NCI-H2029 treated with DMSO at 0.1 percent for 48 hours (cell line): Measurements from ENCODE around the gene PAX3.

Experiments used
- DNase-seq: peaks from one replicate; lab custom pipeline; 2025; lab: John Stamatoyannopoulos, UW

PAX3 gene

DNA sequence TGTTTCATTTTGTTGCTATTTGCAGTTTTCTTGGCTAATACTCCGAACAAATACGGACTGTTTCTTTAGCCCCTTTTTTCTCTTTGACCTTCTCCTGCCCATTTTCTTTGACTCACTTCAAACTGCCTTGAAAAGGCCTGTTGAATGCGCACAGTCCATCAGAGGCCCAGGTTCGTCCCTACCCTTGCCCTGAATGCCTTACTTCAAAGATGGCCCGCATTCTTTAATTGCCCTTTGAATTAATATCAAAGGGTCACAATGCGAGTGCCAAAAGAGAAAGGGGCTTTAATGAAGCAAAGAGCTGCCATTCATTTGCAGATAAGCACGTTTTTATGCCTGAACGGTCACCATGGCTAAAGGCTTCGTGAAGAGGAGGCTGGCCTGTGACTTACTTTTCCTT, 29.7 kb downstream of the PAX3 start:
- DNase-seq, result no peak

DNA sequence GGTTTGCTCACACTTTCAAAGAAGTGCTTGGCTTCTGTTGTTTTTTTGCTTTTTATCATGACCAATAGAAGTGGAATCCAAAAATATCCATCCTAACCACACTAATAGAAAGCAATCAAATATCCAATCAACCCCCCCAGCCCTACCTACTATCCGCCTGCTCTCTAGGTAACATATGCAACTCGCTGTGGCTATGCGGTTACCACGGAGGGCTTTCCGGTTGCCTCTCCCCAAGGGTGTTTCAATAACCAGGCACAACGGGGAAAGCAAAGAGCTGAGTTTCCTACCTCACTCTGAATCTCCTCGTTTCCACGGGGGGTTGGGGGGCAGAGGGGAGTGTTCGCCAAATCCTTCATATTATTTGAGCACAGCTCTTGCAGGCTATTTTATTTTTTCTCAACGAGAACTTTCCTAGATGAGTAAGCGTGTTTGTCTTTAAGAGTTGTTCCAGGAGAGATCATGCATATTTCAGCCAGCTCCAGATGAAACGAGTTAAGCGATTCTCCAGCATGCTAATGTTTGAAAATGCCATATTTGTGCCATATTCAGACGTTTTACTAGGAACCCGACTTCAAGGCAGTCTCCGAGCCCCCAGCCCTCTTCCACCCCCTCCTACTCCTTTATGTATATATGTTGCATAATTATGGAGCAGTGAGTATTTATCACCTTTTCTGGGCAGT, 30.3 kb downstream of the PAX3 start:
- DNase-seq, result no peak

DNA sequence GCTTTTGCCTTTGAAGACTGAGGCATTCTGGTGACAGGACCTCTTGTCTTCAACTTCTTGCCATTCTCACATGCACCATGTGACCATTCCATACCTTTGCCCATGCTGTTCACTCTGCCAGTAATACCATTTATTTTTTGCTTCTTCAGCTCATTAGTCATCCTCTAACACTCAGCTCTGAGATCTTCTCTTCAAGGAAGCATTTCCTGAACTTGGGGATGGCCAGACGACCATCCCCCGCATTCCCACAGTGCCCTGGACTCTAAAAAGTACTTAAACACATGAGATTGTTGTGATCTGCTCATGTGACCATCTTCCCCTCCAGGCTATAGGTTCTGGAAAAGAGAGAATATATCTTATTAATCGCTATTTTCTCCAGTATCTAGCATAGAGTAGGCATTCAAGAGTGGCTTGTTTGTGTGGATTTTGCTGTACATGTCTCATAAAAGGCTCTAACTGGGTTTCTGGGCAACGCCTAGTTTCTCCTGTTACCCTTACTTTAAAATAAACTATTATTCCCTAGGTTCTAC, 33.9 kb downstream of the PAX3 start:
- no peak for DNase-seq

DNA sequence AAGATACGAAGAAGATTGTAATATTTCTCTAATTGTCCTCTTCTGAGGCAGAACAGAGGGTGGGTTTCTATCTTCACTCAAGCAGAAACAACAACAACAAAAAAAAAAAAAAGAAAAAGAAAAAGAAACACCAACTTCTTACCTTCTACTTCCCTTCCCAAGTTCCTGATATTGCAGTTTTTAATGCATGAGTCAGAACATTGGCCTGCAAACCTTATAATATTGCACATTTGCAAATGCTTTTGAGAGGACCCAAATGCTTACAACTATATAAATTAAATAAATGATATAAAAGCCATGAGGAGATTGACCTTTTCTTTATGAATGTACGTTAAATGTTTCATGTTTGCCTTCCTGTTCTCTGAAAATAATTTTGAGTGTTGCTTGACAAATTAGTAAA, 37.3 kb downstream of the PAX3 start:
- DNase-seq, result no peak

DNA sequence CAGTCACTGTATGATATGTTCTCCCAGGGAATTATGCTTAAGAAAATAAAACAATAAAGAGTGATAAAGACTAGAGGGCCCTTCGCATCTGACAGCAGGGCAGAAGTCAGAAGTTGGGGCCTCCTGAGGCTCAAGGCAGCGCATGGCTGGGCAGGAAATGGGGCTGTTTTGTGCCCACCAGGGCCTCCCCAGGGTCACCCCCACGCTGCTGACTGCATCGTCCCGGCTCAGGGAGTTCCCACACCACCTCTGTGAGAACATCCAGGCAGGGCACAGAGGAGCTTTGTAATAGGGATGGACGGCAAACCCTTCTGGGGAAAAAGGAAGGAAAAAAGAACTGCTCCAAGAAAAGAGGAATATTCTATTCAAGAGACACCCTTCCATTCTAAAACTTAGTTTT, 41.2 kb downstream of the PAX3 start:
- DNase-seq, result no peak

DNA sequence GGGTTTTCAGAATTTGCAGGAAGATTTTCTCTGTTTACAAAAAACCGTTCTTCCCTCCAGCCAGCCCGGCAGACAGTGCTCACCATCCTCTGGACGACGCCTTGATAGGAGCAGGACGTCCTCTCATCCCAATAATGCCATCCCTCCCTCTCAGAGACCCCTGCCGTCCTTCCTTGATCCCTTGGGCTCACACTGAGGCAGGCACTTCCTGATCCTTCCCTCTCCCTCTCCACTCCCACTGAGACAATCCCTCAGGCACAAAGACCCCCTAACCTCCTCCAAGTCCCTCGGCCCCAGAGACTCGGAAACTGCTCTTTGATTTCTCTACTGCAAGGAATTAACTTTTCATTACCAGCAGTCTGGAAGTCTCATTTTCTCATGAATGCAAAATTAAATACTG, 42.5 kb downstream of the PAX3 start:
- no peak for DNase-seq

DNA sequence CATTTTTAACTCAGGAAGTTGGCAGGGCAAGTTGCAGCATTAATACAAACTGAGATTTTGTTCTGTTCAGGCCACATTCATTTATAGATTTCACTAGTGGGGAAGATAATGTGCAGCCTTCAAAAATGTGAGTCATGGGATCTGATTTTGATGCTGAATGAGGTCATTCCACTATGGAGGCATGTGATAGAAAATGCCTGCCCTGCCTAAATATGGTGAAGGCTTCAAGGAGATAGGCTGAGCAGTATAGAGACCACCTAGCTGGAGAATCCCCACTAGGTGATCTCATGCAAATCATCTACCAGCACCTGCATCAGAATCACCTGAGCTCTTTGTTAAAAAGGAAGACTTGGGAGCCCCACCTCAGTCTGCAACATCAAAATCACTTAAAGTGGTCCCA, 43.7 kb downstream of the PAX3 start:
- no peak for DNase-seq

DNA sequence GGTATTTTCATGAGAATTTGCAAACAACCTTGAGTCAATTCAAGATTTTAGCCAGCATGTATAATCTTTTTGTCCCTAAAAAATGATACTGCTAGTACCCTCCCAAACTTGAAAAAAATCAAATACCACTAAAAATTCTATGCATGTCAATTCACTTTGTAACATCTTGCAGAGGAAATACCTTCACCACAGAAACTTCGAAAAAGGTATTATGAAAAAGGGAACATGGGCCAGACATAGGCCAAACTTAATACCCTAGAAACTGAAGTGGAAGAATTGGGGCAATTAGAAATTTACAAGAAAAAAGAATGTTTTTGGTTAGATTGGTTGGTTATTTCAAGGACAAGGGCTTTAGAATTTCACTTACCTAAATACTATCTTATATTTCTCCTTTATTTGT, 48.5 kb downstream of the PAX3 start:
- no peak for DNase-seq

DNA sequence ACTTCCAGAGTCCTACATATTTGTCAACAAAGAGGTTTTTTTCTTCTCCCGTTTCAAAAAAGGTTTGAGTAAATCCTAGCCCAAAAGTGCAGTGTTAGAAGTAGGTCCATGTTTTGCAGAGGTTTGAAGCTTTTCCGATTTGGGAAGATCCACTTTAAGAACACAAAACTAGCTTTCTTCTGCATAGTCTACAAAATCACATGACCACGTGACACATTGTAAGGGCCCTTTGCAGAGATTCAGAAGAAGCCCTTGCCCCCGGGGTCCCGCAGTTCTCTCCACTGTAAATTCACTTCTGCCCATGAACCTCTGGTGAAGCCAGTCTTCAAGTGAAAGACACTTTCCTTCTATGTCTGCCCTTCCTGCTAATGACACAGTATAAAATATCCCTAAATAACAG, 49.4 kb downstream of the PAX3 start:
- DNase-seq, result no peak

DNA sequence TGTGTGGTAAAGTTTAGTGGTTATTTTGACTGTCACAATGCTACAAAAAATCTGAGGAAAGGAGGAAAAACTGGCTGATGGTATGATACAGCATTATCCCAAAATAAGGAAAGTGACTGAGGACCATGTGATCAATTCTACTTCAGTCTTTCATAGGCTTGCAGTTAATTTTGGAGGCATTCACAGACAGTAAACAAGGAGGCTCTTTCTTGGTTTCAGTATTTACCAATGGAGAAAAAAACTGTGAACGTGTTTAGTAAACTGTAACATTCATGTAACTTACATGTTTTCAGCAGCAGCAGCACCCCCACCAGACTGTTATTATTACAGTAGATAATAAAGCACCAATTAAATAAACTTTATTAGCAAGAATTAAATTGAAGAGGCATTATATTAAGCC, 50.0 kb downstream of the PAX3 start:
- DNase-seq, result no peak

DNA sequence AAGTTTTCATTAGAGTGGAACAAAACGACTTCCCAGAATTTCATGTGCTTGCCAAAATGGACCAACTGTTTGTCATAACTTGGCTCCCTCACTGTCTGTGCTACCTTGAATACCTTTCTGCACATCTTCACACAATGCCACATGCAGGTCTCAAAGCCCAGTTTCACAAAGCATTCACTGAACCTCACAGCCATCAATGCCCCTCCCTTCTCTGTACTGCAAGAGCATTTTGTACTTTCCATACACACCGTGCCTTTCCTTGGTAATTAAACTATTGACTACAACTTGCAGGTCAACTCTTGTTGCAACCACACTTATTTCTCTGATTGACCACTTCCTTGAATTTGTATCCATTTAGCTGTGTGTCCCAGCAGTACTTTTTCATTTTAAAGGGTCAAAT, 50.5 kb downstream of the PAX3 start:
- DNase-seq, result no peak

DNA sequence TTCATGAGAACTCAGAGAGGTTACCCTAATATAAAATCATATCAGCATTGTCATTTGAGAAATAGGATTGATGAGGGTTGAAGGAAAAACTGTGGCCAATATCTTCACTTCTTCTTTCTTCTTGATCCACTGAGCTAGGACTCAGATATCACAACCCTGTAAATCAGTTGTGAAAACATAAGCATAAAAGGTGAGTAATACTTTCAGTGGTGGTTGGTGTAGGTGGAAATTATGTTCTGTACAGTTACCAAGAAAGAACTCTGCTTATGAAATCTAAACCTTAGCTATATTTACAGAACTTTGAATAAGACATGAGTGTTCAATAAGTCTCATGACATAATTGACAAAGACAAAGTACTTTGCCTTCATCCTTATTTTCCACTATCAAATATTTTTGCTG, 56.3 kb downstream of the PAX3 start:
- DNase-seq, result no peak

DNA sequence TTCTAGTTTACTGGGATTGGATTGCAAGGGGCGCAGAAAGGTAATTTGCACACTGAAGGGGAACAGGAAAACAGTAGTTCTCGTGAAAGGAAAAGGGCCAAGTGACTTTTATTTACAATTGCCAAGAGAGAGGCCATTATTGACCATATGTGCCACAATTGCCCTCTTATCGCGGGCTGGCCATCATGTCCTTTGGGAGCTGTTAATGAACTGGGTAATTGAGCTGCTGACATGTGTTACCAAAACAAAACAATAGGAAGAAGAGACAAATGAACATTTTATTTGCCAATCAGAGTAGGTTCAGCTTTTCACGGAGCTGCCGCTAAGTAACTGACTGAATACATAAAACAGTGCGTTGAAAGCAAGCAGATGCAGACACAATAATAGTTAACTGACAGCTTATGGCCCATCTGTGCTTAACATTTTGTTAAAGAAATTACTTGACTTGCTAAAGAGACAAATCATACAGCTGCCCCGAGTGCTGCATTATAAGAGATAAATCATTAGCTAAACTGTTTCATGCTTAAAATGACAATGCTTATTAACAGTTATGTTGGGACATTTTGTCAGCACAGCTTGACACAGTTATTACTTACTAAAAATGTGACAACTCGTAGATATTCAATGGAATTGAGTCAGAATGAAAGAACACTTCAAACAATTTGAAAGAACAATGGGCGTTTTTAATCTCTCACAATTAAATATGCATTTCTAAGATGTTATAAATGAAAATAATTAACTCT, 57.5 kb downstream of the PAX3 start:
- peak; percentile 18 for DNase-seq

DNA sequence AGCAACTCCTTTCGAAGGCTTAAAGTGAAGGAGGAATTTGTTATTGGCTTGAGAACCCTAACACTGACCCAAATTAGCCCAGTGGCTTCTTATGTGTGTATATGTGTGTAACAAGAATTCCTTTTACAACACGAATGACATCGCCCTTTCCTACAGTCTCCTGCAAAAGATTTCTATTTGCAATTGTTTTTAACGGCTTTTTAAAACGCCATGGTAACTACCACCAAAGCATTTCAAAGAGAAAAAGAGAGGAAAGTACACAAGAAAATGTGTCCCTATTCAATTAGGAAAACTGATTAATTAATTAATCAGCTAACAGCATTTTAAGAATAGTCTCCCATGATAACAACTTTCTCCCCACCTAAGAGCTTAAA, 58.1 kb downstream of the PAX3 start:
- no peak for DNase-seq

DNA sequence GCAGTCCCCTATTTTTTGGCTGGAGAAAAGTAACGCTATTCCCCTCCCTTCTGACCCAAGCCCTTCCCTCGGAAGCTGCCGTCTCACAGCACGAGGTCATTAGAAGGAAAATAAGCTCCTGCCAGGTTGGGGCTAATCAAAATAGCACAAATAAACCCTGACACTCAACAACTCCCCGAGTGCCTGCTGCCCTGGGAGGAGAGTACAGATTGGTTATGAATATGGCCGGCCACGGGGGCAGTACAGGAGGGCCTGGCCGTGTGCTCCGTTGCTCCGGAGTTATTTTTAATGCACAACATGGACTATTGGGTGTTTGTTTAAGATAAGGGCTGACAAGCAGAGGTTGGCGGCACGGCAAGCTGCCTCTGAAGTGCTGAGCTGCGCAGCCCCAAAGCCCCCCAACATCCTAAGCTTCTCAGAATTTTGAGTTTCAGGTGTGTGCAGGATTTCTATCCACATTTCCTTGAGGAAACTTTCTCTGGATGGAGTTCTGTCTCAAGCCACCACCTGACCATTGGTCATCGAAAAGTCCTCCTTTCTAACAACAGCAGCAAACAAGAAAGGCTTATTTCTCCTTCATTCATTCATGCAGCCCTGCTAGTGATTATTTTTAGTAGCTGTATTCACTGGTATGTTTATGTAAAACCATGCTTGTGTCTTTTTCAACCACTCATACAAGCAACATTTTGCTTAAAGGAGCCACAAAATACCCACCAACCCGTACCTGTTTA, 58.7 kb downstream of the PAX3 start:
- no peak for DNase-seq

DNA sequence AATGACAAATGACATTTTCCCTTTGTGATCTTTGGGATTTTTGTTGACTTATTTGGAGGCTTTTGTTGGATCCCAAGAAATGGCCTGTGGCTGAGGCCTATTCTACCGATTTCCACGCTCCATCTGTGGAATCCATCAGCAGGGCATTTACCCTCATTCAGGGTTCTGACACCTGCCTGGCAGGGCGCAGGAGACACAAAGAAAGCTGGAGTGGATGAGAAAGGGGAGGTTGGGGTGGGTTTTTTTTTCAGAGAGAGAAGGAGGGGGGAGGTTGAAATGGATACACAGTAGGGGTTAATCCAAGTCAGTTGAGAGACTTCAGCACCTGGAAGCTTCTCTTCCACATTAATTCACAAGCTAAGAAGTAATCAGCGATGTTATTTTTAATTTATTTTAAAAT, 59.7 kb downstream of the PAX3 start:
- no peak for DNase-seq

DNA sequence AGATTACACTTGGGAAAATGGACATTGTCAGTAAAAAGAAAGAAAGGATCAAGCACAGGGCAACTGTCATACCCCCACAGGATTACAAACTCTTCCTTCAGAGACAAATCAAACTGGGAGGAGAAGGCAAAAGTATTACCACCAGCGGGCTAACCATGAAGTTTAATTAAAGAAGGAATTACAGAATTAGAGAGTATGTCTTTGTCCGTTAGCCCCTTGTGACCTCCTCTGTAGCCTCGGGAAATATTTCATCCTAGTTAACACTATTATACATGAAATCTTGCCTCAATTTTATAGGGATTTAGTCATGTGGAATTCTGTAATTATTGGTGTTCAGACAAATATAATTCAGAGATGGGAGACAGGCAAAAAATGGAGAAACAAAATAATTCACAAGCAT, 60.7 kb downstream of the PAX3 start:
- no peak for DNase-seq

DNA sequence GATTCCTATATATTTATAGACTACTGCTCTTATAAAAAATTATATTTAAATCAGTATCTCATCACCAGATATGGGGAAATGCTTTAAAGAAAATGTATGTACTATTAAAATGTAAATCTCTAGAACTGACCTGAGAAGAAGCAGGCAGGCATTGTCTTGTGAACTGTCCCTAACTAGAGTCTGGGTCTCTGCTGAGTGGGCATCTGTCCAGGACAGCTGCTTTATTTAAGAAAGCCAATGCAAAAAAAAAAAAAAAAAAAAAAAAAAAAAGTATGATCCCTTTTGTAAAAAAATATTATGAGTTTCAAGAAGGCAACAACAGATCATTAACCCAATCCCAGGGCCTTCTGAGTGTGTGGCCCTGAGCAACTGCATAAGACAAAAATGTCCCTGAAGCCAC, 66.0 kb downstream of the PAX3 start:
- no peak for DNase-seq

DNA sequence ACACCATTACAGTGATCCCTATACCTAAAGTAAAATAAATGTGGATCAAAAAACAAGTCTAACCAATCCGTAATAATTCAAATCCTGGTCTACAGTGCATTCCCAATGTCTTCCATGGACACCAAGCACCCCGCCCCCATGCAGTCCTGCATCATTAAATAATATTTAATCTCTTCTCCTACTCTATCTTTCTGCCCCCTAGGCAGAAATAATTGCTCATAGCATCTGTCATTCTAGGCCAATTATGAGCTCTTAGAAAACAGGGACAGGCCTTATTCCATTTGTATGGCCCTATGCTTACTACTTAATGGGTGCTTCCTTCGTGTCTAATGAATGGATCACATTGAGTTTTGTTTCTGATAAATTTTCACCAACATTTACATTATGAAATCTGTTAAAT, 66.4 kb downstream of the PAX3 start:
- no peak for DNase-seq

DNA sequence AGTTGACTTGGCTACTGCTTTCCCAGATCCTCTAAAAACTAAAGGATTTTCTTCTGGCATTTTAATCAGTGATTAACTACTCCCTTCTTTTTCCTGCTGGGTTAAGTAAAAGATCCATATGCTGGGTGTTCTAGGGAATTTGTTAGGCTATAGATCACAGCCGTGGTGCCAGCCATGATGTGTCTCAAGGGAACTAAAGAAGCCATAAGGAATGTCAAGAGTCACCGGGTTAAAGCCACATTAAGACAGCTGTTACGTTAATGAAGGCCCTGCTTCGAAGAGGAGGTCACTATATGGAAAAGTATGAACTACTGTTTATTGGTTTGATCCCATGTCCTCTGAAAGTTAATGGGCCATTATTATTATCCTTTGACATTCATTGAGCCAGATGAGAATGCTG, 70.7 kb downstream of the PAX3 start:
- DNase-seq, result no peak

DNA sequence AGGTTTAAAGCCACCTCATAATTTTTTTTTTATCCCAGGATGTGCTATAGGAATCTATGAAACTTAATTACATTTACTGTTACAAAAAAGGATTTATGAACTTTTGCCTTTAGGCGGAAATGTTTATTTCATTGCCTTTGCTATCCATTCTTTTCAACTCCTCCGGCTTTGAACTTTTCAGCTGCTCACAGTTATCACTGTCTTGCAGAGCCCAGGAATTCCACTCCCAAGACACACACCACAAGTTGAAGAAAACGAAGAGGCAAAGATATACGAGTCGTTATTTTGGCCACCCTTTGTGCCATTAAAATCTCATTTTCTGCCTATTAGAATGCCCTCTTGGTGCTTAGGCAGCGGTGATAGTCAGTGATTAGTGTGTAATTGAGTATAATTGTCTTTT, 80.0 kb downstream of the PAX3 start:
- DNase-seq, result no peak

DNA sequence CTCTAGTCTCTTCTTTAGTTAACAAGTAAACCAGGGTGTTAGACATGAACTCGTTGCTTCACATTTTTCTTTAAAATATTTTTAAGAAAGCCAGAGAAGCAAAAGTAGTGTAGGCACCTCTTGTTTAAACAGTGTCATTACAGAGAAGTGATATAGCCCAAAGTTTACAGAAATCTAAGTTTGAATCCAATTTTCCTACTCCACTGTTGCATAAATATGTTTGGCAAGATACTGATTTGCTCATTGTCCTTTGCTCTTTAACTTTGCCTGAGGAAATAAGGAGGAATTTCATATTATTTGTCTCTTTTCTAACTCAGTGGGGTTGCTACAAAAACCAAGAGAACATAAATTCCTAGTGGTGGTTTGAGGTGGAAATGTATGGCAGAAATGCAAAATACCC, 81.1 kb downstream of the PAX3 start:
- DNase-seq, result no peak

DNA sequence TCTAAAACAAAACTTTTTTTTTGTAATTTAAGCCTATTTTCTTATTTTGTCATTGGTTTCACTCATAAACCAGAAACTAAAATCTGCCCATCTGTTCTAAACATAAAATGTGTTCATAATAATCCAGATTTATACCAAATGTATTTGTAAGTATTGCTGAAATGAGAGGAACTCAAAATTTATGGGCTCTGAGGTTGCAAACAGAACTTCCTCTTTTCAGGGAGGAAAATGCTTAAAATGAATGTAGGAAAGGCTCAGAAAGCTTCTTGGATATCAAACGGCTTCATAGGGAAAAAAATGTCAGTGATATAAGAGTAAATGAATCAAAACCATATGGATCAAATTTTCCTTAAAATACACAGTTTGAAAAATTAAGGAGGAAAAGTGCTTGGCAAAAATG, 83.9 kb downstream of the PAX3 start:
- no peak for DNase-seq
